ENCODE results near the gene SAE1.

- TF ChIP-seq, protein P1, sequence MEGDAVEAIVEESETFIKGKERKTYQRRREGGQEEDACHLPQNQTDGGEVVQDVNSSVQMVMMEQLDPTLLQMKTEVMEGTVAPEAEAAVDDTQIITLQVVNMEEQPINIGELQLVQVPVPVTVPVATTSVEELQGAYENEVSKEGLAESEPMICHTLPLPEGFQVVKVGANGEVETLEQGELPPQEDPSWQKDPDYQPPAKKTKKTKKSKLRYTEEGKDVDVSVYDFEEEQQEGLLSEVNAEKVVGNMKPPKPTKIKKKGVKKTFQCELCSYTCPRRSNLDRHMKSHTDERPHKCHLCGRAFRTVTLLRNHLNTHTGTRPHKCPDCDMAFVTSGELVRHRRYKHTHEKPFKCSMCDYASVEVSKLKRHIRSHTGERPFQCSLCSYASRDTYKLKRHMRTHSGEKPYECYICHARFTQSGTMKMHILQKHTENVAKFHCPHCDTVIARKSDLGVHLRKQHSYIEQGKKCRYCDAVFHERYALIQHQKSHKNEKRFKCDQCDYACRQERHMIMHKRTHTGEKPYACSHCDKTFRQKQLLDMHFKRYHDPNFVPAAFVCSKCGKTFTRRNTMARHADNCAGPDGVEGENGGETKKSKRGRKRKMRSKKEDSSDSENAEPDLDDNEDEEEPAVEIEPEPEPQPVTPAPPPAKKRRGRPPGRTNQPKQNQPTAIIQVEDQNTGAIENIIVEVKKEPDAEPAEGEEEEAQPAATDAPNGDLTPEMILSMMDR (conservative IDR thresholded peaks at IDR 0.05; ENCODE audit: low read depth, low read length), result no peak
- no peak for TF ChIP-seq EZH2 (IDR thresholded peaks at IDR 0.05; ENCODE audit: borderline replicate concordance, low read depth, low read length, poor library complexity, severe bottlenecking)
These were observed 35.8 kb upstream of the SAE1 start for GRCh38 chr19:47094557-47095475.
